HepG2 (cell line): ENCODE data around the gene FBF1. TPM values are rescaled to one million over a fixed set of nuclear protein-coding genes. Genes with fewer than 3 reads are reported as not detected.
A peak's percentile ranks its signal among the peaks of the same experiment; 100 is the strongest.

Source experiments
- ARHGAP35 ChIP-seq: sonication (generic); formaldehyde crosslinking; IDR thresholded peaks from 2 replicates; pipeline ENCODE4 v1.9.0; 2022; ENCODE audit warnings: mild to moderate bottlenecking, inconsistent platforms, moderate library complexity, missing genetic modification reagents, borderline replicate concordance
- GTF3A ChIP-seq: sonication (generic); formaldehyde crosslinking; conservative IDR thresholded peaks from 2 replicates; pipeline ENCODE4 v1.4.0; 2020; ENCODE audit warnings: mild to moderate bottlenecking, missing genetic modification reagents
- HIC2 ChIP-seq: sonication (generic); formaldehyde crosslinking; IDR thresholded peaks from 2 replicates; pipeline ENCODE4 v1.9.0; 2022; ENCODE audit warnings: low read depth, missing genetic modification reagents
- JUNB ChIP-seq: sonication (generic); formaldehyde crosslinking; IDR thresholded peaks from 2 replicates; pipeline ENCODE4 v1.8.0; 2022; ENCODE audit warnings: missing genetic modification reagents, mild to moderate bottlenecking, borderline replicate concordance
- MED8 ChIP-seq: sonication (generic); formaldehyde crosslinking; IDR thresholded peaks from 2 replicates; pipeline ENCODE4 v1.8.1; 2023; ENCODE audit warnings: mild to moderate bottlenecking, missing genetic modification reagents; ENCODE audit not compliant: insufficient replicate concordance
- RBM39 ChIP-seq: fragments of 200-400 bp; formaldehyde crosslinking; IDR thresholded peaks from one replicate; pipeline ENCODE4 v1.6.1; 2018; ENCODE audit warnings: antibody characterized with exemption, mild to moderate bottlenecking, low read depth, low read length; ENCODE audit not compliant: poor library complexity, severe bottlenecking
- SMARCC2 ChIP-seq: fragments of 450-650 bp; IDR thresholded peaks from 2 replicates; pipeline ENCODE4 v1.6.1; 2017; ENCODE audit warnings: antibody characterized with exemption, mild to moderate bottlenecking
- SNAPC4 ChIP-seq: sonication (generic); formaldehyde crosslinking; IDR thresholded peaks from 2 replicates; pipeline ENCODE4 v1.4.0; 2020; ENCODE audit warnings: mild to moderate bottlenecking, missing genetic modification reagents
- TOE1 ChIP-seq: sonication (generic); formaldehyde crosslinking; IDR thresholded peaks from 2 replicates; pipeline ENCODE4 v1.4.0; 2020; ENCODE audit warnings: mild to moderate bottlenecking, missing genetic modification reagents
- U2AF2 ChIP-seq: fragments of 200-400 bp; formaldehyde crosslinking; IDR thresholded peaks from 2 replicates; pipeline ENCODE4 v1.6.1; 2017; ENCODE audit warnings: low read depth, mild to moderate bottlenecking, low read length
- ZBTB10 ChIP-seq: sonication (generic); formaldehyde crosslinking; IDR thresholded peaks from 2 replicates; pipeline ENCODE4 v1.4.0; 2020; ENCODE audit warnings: missing genetic modification reagents, borderline replicate concordance
- ZBTB49 ChIP-seq: sonication (generic); formaldehyde crosslinking; IDR thresholded peaks from 2 replicates; pipeline ENCODE4 v1.4.0; 2020; ENCODE audit warnings: missing genetic modification reagents, borderline replicate concordance
- ZNF335 ChIP-seq: sonication (generic); formaldehyde crosslinking; IDR thresholded peaks from 2 replicates; pipeline ENCODE4 v1.4.0; 2020; ENCODE audit warnings: missing genetic modification reagents
- ZNF543 ChIP-seq: sonication (generic); formaldehyde crosslinking; IDR thresholded peaks from 2 replicates; pipeline ENCODE4 v1.4.0; 2020; ENCODE audit warnings: mild to moderate bottlenecking, missing genetic modification reagents
- ZNF547 ChIP-seq: sonication (generic); formaldehyde crosslinking; IDR thresholded peaks from 2 replicates; pipeline ENCODE4 v1.5.1; 2020; ENCODE audit warnings: mild to moderate bottlenecking, missing genetic modification reagents
- ZNF616 ChIP-seq: sonication (generic); formaldehyde crosslinking; IDR thresholded peaks from 2 replicates; pipeline ENCODE4 v1.5.0; 2020; ENCODE audit warnings: low read depth, mild to moderate bottlenecking, missing genetic modification reagents
- polyA plus RNA-seq, 8 experiments: library from polyadenylated mRNA; depleted of rRNA in 3 of 8; stranded (reverse) in 7 of 8; unstranded in 1 of 8; fragments of >200 nt; fragmentation: Illumina TruSeq in 4 of 8; extraction: Trizol in 4 of 8; gene quantifications; 2 replicates each; pipeline versions ENCODE4 v1.2.1 to v1.2.3, GENCODE V29; 2011 to 2016; ENCODE audit warnings: low read depth in 4 of 8, missing spikeins in 1 of 8, mixed read lengths in 1 of 8; ENCODE audit not compliant: insufficient read depth in 1 of 8
- total RNA-seq, 5 experiments: library from RNA; depleted of rRNA; stranded (reverse); fragments of >200 nt; fragmentation: Illumina TruSeq; extraction: Trizol; gene quantifications; 2 replicates each; pipeline ENCODE4 v1.2.3, GENCODE V29; 2016; ENCODE audit warnings: low read depth in 1 of 5

The FBF1 gene
- total and polyA plus RNA-seq, 2 of the 13 experiments (the other 11 are each of a cell fraction or from before 2014, with no cell fraction given): 2.4 to 8.1 TPM

- TF ChIP-seq HIC2: peak; percentile 98
- peak; percentile 89; the same call in 1 of the 2 replicates for TF ChIP-seq ZNF335 (CRISPR knock-in tag)
- TF ChIP-seq JUNB (CRISPR knock-in tag): no peak
- peak; percentile 85 for TF ChIP-seq MED8 (CRISPR knock-in tag)
- TF ChIP-seq RBM39: peak; percentile 82
- TF ChIP-seq ZNF547: peak; percentile 91
- TF ChIP-seq ZBTB10 (CRISPR knock-in tag): peak; percentile 85; the same call in 1 of the 2 replicates
- no peak for TF ChIP-seq U2AF2
- TF ChIP-seq ZBTB49 (CRISPR knock-in tag): 0 out of 2 replicates have a peak, but pooled peaks have one; percentile 10
- peak; percentile 74; the same call in 1 of the 2 replicates for TF ChIP-seq ZNF616 (CRISPR knock-in tag)
- TF ChIP-seq ARHGAP35: no peak; the same call in none of the 2 replicates
- TF ChIP-seq ZNF543 (CRISPR knock-in tag): peak; percentile 97
- TF ChIP-seq GTF3A (CRISPR knock-in tag): peak; percentile 93; the same call in 1 of the 2 replicates
- TF ChIP-seq TOE1 (CRISPR knock-in tag): no peak
- peak; percentile 94 for TF ChIP-seq SNAPC4 (CRISPR knock-in tag)
- no peak for TF ChIP-seq SMARCC2
Observed at GRCh38 chr17:75876190-75876937, 64.5 kb downstream of the FBF1 start (continued).
